PFSK-1 (cell line): Measurements from ENCODE around the gene PREX1.

Experiments
- FOXP2 ChIP-seq: optimal IDR thresholded peaks from 2 replicates; pipeline ENCODE3; 2011; ENCODE audit warnings: borderline replicate concordance, control low read depth, inconsistent platforms; ENCODE audit not compliant: insufficient read depth; ENCODE audit errors: extremely low read length, extremely low read depth
- POLR2AphosphoS5 ChIP-seq: IDR thresholded peaks from 2 replicates; pipeline ENCODE4 v1.6.1; 2012; ENCODE audit warnings: low read depth, mild to moderate bottlenecking, control low read depth, low read length, moderate library complexity
- REST ChIP-seq, 2 experiments: IDR thresholded peaks; 2 replicates each; pipeline versions ENCODE4 v1.6.1 to v1.8.0; 2011 to 2012; ENCODE audit warnings: low read depth in 2 of 2, low read length in 2 of 2, control low read depth in 1 of 2, inconsistent platforms in 1 of 2, mild to moderate bottlenecking in 1 of 2, moderate library complexity in 1 of 2; ENCODE audit not compliant: insufficient read depth in 1 of 2
- SIN3A ChIP-seq: IDR thresholded peaks from 2 replicates; pipeline ENCODE4 v1.6.1; 2012; ENCODE audit warnings: mild to moderate bottlenecking, low read length, moderate library complexity, borderline replicate concordance; ENCODE audit not compliant: insufficient read depth
- TAF1 ChIP-seq: IDR thresholded peaks from 2 replicates; pipeline ENCODE4 v1.6.1; 2012; ENCODE audit warnings: low read length, control low read depth, borderline replicate concordance; ENCODE audit not compliant: insufficient read depth

PREX1 gene

GRCh38 chr20:48656661-48657211 is 171.1 kb downstream of the PREX1 start:
- TF ChIP-seq TAF1 (no peak), FOXP2 (no peak), SIN3A (no peak), POLR2AphosphoS5 (no peak), REST (IDR thresholded peaks at IDR 0.05; ENCODE audit: insufficient read depth in 1 of 2, low read depth in 2 of 2, low read length in 2 of 2) (no peak)

- TF ChIP-seq SIN3A (no peak), TAF1 (no peak), POLR2AphosphoS5 (no peak), FOXP2 (no peak), REST (IDR thresholded peaks at IDR 0.05; ENCODE audit: insufficient read depth in 1 of 2, low read depth in 2 of 2, low read length in 2 of 2) (no peak)
These were observed 171.7 kb downstream of the PREX1 start for GRCh38 chr20:48656137-48656536.

- TF ChIP-seq TAF1 (no peak), POLR2AphosphoS5 (no peak), SIN3A (no peak), REST (IDR thresholded peaks at IDR 0.05; ENCODE audit: insufficient read depth in 1 of 2, low read depth in 2 of 2, low read length in 2 of 2) (no peak)
These were observed 174.1 kb downstream of the PREX1 start for GRCh38 chr20:48653706-48654051.

GRCh38 chr20:48652961-48653705 is 174.7 kb downstream of the PREX1 start:
- TF ChIP-seq FOXP2 (no peak), POLR2AphosphoS5 (no peak), SIN3A (no peak), TAF1 (no peak), REST (IDR thresholded peaks at IDR 0.05; ENCODE audit: insufficient read depth in 1 of 2, low read depth in 2 of 2, low read length in 2 of 2) (no peak)
